GM12875 (cell line): ENCODE results near the gene GPR61.

Experiments used
- H3K4me3 ChIP-seq: one replicate; pipeline ENCODE4 v1.5.1; 2011; ENCODE audit warnings: low read depth, low read length, control low read depth
- TF ChIP-seq, protein P1 (sequence below): IDR thresholded peaks from 2 replicates; pipeline ENCODE4 v1.5.1; 2011; ENCODE audit warnings: low read depth, mild to moderate bottlenecking, control low read depth, inconsistent platforms, low read length, moderate library complexity, borderline replicate concordance; ENCODE audit not compliant: insufficient read depth

The GPR61 gene

GRCh38 chr1:109546311-109547109 lies 6.8 kb downstream of the GPR61 start:
- TF ChIP-seq, protein P1, sequence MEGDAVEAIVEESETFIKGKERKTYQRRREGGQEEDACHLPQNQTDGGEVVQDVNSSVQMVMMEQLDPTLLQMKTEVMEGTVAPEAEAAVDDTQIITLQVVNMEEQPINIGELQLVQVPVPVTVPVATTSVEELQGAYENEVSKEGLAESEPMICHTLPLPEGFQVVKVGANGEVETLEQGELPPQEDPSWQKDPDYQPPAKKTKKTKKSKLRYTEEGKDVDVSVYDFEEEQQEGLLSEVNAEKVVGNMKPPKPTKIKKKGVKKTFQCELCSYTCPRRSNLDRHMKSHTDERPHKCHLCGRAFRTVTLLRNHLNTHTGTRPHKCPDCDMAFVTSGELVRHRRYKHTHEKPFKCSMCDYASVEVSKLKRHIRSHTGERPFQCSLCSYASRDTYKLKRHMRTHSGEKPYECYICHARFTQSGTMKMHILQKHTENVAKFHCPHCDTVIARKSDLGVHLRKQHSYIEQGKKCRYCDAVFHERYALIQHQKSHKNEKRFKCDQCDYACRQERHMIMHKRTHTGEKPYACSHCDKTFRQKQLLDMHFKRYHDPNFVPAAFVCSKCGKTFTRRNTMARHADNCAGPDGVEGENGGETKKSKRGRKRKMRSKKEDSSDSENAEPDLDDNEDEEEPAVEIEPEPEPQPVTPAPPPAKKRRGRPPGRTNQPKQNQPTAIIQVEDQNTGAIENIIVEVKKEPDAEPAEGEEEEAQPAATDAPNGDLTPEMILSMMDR, result peak; percentile 63; the same call in 1 of the 2 replicates
- H3K4me3 ChIP-seq, result peak overlapping the region; percentile 100

DNA sequence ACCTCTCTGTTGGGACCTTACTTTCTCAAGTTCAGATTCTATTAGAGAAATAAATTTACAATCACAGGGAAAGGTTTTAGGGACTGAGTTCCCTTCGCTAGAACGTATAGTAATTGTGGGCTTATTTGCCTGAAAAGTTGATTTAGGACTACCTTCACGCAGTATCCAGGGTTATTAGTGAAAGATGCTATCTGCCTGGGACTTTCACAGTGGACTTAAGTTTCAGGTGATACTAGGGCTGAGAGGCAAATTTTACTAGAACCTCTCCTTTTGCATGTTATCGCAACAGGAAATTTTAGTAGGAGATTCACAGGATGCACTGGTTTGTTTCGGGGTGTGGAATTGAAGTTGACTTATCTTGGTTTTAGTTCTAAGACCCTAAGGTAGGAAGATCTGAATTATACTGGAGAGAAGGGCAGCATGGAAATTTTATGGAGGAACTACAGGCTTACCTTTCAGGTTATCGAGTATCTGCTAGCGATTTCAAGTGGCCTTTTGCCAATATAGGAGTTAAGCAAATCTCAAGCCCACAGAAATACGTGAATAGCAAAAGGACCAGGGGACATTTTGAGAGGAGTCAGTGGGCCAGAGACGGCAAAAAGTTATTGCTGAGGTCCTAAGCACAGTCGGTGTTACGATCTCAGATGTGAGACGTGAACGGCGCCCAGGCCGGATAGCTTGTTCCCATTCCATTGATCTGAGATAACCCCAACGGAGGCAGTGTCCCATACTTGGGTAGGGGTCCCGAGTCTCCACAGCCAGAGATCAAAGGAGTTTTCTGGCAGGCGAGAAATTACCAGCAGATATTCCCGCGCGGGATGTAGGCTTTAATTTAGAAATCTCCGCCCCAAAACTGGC lies 8.0 kb downstream of the GPR61 start:
- TF ChIP-seq, protein P1, result no peak
- peak overlapping the region; percentile 100 for H3K4me3 ChIP-seq

GRCh38 chr1:109548321-109549267 lies 8.9 kb downstream of the GPR61 start, which contains the start of gene GNAI3:
TSS of gene GNAI3 (plus strand) at chr1:109548615. CDS start at chr1:109548721, 106 bp downstream.
- H3K4me3 ChIP-seq, result peak within 1 kb of the TSS; percentile 100
- TF ChIP-seq, protein P1, result no peak

- TF ChIP-seq, protein P1, result no peak
- H3K4me3 ChIP-seq, result no peak overlapping the region
Observed at GRCh38 chr1:109556563-109556962, 16.9 kb downstream of the GPR61 start.

GRCh38 chr1:109557520-109557919 lies 17.8 kb downstream of the GPR61 start:
- TF ChIP-seq, protein P1, result no peak
- no peak overlapping the region for H3K4me3 ChIP-seq

DNA sequence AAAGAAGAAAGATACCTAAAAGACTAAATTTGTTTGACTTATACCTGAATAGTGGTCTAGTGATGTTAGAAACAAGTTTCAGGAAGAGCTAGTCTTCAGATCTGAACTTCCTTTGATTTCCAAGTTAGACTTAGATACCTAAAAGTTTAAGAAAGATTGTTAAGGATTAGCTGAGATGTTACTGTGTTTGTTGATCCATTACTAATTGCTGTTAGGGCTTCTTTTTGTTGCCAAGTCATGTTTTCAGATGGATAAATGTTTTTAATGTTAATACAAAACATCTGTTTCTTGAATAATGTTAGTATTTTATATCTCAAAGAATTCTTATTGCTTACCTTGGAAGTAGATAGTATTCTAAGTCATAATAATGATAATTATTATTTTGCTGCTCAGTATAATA lies 20.3 kb downstream of the GPR61 start:
- TF ChIP-seq, protein P1, result no peak
- H3K4me3 ChIP-seq, result no peak overlapping the region
